Measurements from ENCODE around the gene FDPS. TPM values are rescaled to one million over a fixed set of nuclear protein-coding genes. Genes with fewer than 3 reads are reported as not detected.
A peak's percentile ranks its signal among the peaks of the same experiment; 100 is the strongest.

FDPS gene
- total RNA-seq (630 and 670 TPM in 2 replicates), polyA plus RNA-seq (508 and 646 TPM in 2 replicates), polyA minus RNA-seq (391 and 440 TPM in 2 replicates), Bru-seq, nascent RNA (percentile 96 among the genes with signal in this experiment), BruChase-seq, experiment 1, labeled RNA remaining after a 6-hour chase (percentile 98 among the genes with signal in this experiment), BruChase-seq, experiment 2, labeled RNA remaining after a 2-hour chase (percentile 99 among the genes with signal in this experiment)
- polyA plus RNA-seq (2011; cell fraction: cytosol; rRNA removed), result 568 and 670 TPM in 2 replicates
- polyA plus RNA-seq (2011; cell fraction: nucleus; rRNA removed), result 704 and 769 TPM in 2 replicates
- 262 and 386 TPM in 2 replicates for polyA plus RNA-seq (2012)
- polyA minus RNA-seq (2011; cell fraction: cytosol; rRNA and poly(A)+ RNA removed), result 172 TPM
- polyA minus RNA-seq (2011; cell fraction: nucleus; rRNA and poly(A)+ RNA removed), result 124 and 150 TPM in 2 replicates
- long read RNA-seq, transcript FDPS-221 (10 exons, 1,198 nt), result minor isoform, 34 of 1,608 reads
- long read RNA-seq, transcript FDPS-202 (11 exons, 1,431 nt), result minor isoform, 62 of 1,608 reads
- long read RNA-seq, transcript FDPS-206 (10 exons, 1,178 nt), result major isoform, 584 of 1,608 reads
- long read RNA-seq, transcript FDPS-203 (10 exons, 1,256 nt), result minor isoform, 509 of 1,608 reads
- long read RNA-seq, partial matches to known transcripts, result 174 of 1,608 reads
- long read RNA-seq, other reads (novel, unspliced or antisense), result 203 of 1,608 reads

DNA sequence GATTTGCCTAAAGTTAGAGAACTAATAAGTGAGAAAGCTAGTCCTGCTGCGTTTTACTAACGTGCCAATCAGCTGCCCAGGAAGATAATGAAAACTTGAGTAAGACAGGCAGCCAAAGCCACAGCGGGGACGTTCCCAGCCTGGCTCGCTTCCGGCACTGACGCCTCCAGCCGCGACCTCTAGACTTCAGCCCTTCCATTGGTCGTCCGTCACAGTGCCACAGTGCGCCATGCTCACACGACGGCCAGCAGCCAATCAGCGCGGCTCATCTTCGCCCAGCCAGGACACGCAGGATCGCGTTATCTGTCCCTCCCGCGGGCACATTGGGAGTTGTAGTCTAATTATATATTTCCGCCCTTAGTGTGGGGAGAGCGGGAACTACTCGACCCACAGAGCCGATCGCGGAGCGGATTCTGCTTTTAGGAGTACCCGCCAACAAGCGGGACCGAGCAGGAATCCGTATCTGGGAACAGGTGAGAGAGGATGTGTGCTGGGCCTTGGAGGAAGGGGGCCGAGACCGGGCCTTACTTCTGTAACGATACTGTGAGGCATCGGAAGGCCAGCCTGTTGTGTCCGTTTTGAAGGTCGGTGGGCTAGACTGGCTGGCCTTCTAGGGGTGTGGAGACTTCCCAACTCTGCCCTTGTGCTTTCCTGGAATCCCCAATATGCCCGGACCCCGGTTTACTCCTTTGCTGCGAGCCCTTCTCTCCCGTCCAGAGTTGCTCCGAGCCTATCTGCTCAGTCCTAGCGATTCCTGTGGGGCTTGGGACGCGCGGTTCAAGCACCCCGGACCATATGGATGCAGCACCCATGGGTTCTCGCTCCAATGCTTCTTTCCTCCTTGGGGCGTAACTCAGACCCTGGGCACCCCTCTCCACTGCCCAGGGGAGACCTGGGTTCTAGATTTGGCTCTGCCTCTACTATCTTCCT, at the start of gene FDPS:
TSS of gene FDPS (plus strand) at position 374 of the 930 bp plus-strand sequence. CDS start 924 bp downstream, outside the sequence.
- BruUV-seq (replicated peaks), result TSS peak; percentile 88
- POLR2A ChIA-PET, result interaction anchor here (0.6 to 1.1 kb wide), 4 partner anchors 12 to 37 kb away, joined by 3 to 4 read pairs (median 4); partner anchors contain the start of gene RUSC1
- CTCF ChIA-PET, result interaction anchor here (0.8 to 1.9 kb wide), 10 partner anchors 12 to 340 kb away, joined by 3 to 27 read pairs (median 5); partner anchors contain the start of genes CLK2 and RUSC1
- intact Hi-C loops (cut with micrococcal nuclease), result loop anchor here (1.0 to 5.0 kb wide), 6 partner anchors 15 to 116 kb away; partner anchors contain the start of genes CLK2, HCN3 and MTX1
- dilution Hi-C loops (cut with MboI; ENCODE audit: extremely low pct_ligation_motif_present, low sequenced_read_pairs), result no loop called here
- peak; percentile 99 for DNase-seq (ENCODE audit: low read depth, low spot score)
- peak; percentile 100 for FAIRE-seq
- peaks cover 45% of the 10 kb centered on the region for H3K79me2 ChIP-seq (ENCODE audit: control insufficient read depth, insufficient read depth, low read length)
- H4K20me1 ChIP-seq (replicated peaks; ENCODE audit: control insufficient read depth, extremely low read depth, insufficient read depth, low read length), result no peaks in the 10 kb centered on the region
- peak within 1 kb of the TSS; percentile 94 for H3K9ac ChIP-seq (replicated peaks; ENCODE audit: extremely low read depth, insufficient read depth, low read length)
- TF ChIP-seq, protein P1, sequence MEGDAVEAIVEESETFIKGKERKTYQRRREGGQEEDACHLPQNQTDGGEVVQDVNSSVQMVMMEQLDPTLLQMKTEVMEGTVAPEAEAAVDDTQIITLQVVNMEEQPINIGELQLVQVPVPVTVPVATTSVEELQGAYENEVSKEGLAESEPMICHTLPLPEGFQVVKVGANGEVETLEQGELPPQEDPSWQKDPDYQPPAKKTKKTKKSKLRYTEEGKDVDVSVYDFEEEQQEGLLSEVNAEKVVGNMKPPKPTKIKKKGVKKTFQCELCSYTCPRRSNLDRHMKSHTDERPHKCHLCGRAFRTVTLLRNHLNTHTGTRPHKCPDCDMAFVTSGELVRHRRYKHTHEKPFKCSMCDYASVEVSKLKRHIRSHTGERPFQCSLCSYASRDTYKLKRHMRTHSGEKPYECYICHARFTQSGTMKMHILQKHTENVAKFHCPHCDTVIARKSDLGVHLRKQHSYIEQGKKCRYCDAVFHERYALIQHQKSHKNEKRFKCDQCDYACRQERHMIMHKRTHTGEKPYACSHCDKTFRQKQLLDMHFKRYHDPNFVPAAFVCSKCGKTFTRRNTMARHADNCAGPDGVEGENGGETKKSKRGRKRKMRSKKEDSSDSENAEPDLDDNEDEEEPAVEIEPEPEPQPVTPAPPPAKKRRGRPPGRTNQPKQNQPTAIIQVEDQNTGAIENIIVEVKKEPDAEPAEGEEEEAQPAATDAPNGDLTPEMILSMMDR (IDR thresholded peaks at IDR 0.05; ENCODE audit: extremely low read depth in 1 of 2, insufficient read depth in 1 of 2, low read depth in 1 of 2, low read length in 2 of 2), result no peak
- TF ChIP-seq GATA2 (IDR thresholded peaks at IDR 0.05; ENCODE audit: insufficient read depth, insufficient read length, low read depth, low read length), result peak; percentile 20
- peak; percentile 82 for TF ChIP-seq POLR2AphosphoS5 (IDR thresholded peaks at IDR 0.05; ENCODE audit: insufficient read depth, low read depth, low read length)
- TF ChIP-seq, protein P2, sequence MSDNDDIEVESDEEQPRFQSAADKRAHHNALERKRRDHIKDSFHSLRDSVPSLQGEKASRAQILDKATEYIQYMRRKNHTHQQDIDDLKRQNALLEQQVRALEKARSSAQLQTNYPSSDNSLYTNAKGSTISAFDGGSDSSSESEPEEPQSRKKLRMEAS (IDR thresholded peaks at IDR 0.05; ENCODE audit: insufficient read depth, insufficient read length), result peak; percentile 74
- peak; percentile 87 for TF ChIP-seq POLR2A (IDR thresholded peaks at IDR 0.05; ENCODE audit: low read depth, low read length)
- no peak for TF ChIP-seq EZH2 (IDR thresholded peaks at IDR 0.05; ENCODE audit: borderline replicate concordance, low read depth, low read length, severe bottlenecking)
- no peak for TF ChIP-seq JUN (IDR thresholded peaks at IDR 0.05; ENCODE audit: borderline replicate concordance, insufficient read depth, insufficient read length, low read depth)
- H2AFZ ChIP-seq (ENCODE audit: low read depth, low read length), result no peak within 1 kb of the TSS
- no peaks in the 10 kb centered on the region for H3K27me3 ChIP-seq (ENCODE audit: control insufficient read depth in 2 of 2, insufficient read depth in 2 of 2, low read length in 2 of 2)
- no peaks in the 10 kb centered on the region for H3K9me3 ChIP-seq (replicated peaks; ENCODE audit: control insufficient read depth, insufficient read depth, low read length)
- H3K4me1 ChIP-seq (ENCODE audit: control insufficient read depth, extremely low read depth, insufficient read depth, low read length), result peaks cover 24% of the 10 kb centered on the region
- peak within 1 kb of the TSS; percentile 47 to 86 (median 84) for H3K4me3 ChIP-seq (replicated peaks in 1 of 3; ENCODE audit: insufficient read depth in 1 of 3, low read depth in 1 of 3, low read length in 3 of 3)
- peak within 1 kb of the TSS; percentile 88 for H3K27ac ChIP-seq (ENCODE audit: insufficient read depth, low read depth, low read length)
- no peaks in the 10 kb centered on the region for H3K9me1 ChIP-seq (replicated peaks; ENCODE audit: control insufficient read depth, extremely low read depth, insufficient read depth, low read length)
- peak within 1 kb of the TSS; percentile 75 for H3K4me2 ChIP-seq (ENCODE audit: insufficient read depth, low read length)
- peaks cover 8 to 9% of the 10 kb centered on the region in 2 experiments for H3K36me3 ChIP-seq (ENCODE audit: control insufficient read depth in 2 of 2, extremely low read depth in 1 of 2, insufficient read depth in 2 of 2, low read length in 2 of 2)

All from endothelial cell of umbilical vein (primary cell).